GM12864 (cell line): ENCODE results near the gene PACRG.

Source experiments
- DNase-seq: peaks from one replicate; pipeline ENCODE4 v3.0.0-alpha.2; 2011; ENCODE audit warnings: low read depth
- H3K4me3 ChIP-seq: 2 replicates; pipeline ENCODE4 v1.5.1; 2011; ENCODE audit warnings: mild to moderate bottlenecking, low read depth, low read length, control low read depth
- CTCF ChIP-seq: IDR thresholded peaks from 2 replicates; pipeline ENCODE4 v1.5.1; 2011; ENCODE audit warnings: low read depth, mild to moderate bottlenecking, moderate library complexity, low read length, control low read depth, inconsistent platforms; ENCODE audit errors: missing control alignments

The PACRG gene

GRCh38 chr6:163320804-163321203 is 593.0 kb downstream of the PACRG start:
- H3K4me3 ChIP-seq, result no peak overlapping the region
- no peak for TF ChIP-seq CTCF
- DNase-seq, result no peak

GRCh38 chr6:163321717-163322116 is 593.9 kb downstream of the PACRG start:
- DNase-seq, result no peak
- no peak overlapping the region for H3K4me3 ChIP-seq
- TF ChIP-seq CTCF, result no peak

- no peak overlapping the region for H3K4me3 ChIP-seq
- no peak for TF ChIP-seq CTCF
- DNase-seq, result no peak
These were observed 595.5 kb downstream of the PACRG start for GRCh38 chr6:163323274-163323673.

DNA sequence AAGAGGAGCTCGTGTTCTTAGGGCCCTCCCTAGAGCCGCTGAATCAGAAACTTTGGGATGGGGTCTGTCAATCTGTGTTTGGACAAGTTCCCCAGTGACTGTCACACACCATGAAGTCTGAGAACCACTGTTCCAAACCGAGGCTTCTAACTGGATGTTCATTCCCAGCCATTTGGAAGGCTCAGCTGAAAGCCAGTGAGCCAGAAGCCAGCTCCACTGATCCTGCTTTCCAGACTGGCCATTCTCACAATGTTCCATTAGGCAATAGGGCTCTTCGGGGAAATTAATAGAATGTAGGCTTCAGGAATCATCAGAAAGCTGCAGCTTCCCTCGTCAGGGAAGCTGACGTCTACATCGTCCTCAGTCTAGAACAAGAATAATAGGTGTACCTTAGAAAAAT is 595.9 kb downstream of the PACRG start:
- TF ChIP-seq CTCF, result no peak
- DNase-seq, result no peak
- no peak overlapping the region for H3K4me3 ChIP-seq

- no peak for DNase-seq
- H3K4me3 ChIP-seq, result no peak overlapping the region
- no peak for TF ChIP-seq CTCF
These were observed 596.5 kb downstream of the PACRG start for GRCh38 chr6:163324326-163324687.

- no peak for DNase-seq
- H3K4me3 ChIP-seq, result no peak overlapping the region
- TF ChIP-seq CTCF, result no peak
These were observed 597.1 kb downstream of the PACRG start for GRCh38 chr6:163324688-163325389.

DNA sequence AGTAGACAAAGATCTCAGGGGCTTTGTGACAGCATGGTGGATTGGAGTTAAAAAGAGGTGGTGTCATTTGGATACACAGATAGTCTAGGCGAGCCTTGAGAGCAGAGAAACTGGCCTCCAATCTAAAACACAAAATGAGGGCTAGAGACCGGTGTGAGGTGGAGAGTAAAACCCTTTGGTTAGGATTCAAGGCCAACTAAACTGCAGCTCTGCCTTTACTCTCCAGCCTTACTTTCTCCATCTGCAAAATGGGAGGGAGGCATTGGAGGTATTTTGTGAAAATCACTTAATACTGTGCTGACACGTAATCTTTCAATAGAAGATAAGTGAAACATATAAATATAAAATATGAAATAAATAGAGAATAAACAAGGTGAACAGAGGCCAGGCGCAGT is 597.6 kb downstream of the PACRG start:
- DNase-seq, result no peak
- TF ChIP-seq CTCF, result no peak
- no peak overlapping the region for H3K4me3 ChIP-seq
